Measurements from ENCODE around the gene EXOSC1. TPM values are rescaled to one million over a fixed set of nuclear protein-coding genes. Genes with fewer than 3 reads are reported as not detected.
"Not testable (repeated sequence)": the region's sequence is repeated elsewhere in the genome, so short reads cannot be mapped to it uniquely, and the experiment has no call there.

EXOSC1 gene, protein sequence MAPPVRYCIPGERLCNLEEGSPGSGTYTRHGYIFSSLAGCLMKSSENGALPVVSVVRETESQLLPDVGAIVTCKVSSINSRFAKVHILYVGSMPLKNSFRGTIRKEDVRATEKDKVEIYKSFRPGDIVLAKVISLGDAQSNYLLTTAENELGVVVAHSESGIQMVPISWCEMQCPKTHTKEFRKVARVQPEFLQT
- polyA plus RNA-seq (ENCODE audit: insufficient read length in 12 of 12), result 10 to 100 TPM in 11 of 12 donors, not detected in 1; 24.0 to 31.5 (median 27.5) TPM
- long read RNA-seq, donor 1, transcript EXOSC1-204 (8 exons, 923 nt), result major isoform, 15 of 20 reads
- long read RNA-seq, donor 1, partial matches to known transcripts, result 0 of 20 reads
- long read RNA-seq, donor 1, other reads (novel, unspliced or antisense), result 0 of 20 reads
- long read RNA-seq, donor 2, transcript EXOSC1-204 (8 exons, 923 nt), result major isoform, 11 of 12 reads
- long read RNA-seq, donor 2, partial matches to known transcripts, result 0 of 12 reads
- long read RNA-seq, donor 2, other reads (novel, unspliced or antisense), result 0 of 12 reads
- long read RNA-seq, donor 3, transcript EXOSC1-204 (8 exons, 923 nt), result major isoform, 6 of 7 reads
- long read RNA-seq, donor 3, partial matches to known transcripts, result 0 of 7 reads
- long read RNA-seq, donor 3, other reads (novel, unspliced or antisense), result 0 of 7 reads
- long read RNA-seq, donor 4, transcript EXOSC1-204 (8 exons, 923 nt), result major isoform, 6 of 7 reads
- long read RNA-seq, donor 4, partial matches to known transcripts, result 0 of 7 reads
- long read RNA-seq, donor 4, other reads (novel, unspliced or antisense), result 0 of 7 reads
- long read RNA-seq, donor 5, result 0 reads
- long read RNA-seq, donor 6, partial matches to known transcripts, result 0 of 3 reads
- long read RNA-seq, donor 6, other reads (novel, unspliced or antisense), result 0 of 3 reads
- long read RNA-seq, donor 7, transcript EXOSC1-204 (8 exons, 923 nt), result major isoform, 6 of 7 reads
- long read RNA-seq, donor 7, partial matches to known transcripts, result 0 of 7 reads
- long read RNA-seq, donor 7, other reads (novel, unspliced or antisense), result 0 of 7 reads
- long read RNA-seq, donor 8, transcript EXOSC1-204 (8 exons, 923 nt), result major isoform, 8 of 8 reads
- long read RNA-seq, donor 8, partial matches to known transcripts, result 0 of 8 reads
- long read RNA-seq, donor 8, other reads (novel, unspliced or antisense), result 0 of 8 reads
- long read RNA-seq, donor 9, transcript EXOSC1-204 (8 exons, 923 nt), result major isoform, 5 of 5 reads
- long read RNA-seq, donor 9, partial matches to known transcripts, result 0 of 5 reads
- long read RNA-seq, donor 9, other reads (novel, unspliced or antisense), result 0 of 5 reads
- long read RNA-seq, donor 10, partial matches to known transcripts, result 0 of 9 reads
- long read RNA-seq, donor 10, other reads (novel, unspliced or antisense), result 0 of 9 reads
- long read RNA-seq, donor 11, transcript EXOSC1-204 (8 exons, 923 nt), result major isoform, 6 of 10 reads
- long read RNA-seq, donor 11, partial matches to known transcripts, result 0 of 10 reads
- long read RNA-seq, donor 11, other reads (novel, unspliced or antisense), result 0 of 10 reads

DNA sequence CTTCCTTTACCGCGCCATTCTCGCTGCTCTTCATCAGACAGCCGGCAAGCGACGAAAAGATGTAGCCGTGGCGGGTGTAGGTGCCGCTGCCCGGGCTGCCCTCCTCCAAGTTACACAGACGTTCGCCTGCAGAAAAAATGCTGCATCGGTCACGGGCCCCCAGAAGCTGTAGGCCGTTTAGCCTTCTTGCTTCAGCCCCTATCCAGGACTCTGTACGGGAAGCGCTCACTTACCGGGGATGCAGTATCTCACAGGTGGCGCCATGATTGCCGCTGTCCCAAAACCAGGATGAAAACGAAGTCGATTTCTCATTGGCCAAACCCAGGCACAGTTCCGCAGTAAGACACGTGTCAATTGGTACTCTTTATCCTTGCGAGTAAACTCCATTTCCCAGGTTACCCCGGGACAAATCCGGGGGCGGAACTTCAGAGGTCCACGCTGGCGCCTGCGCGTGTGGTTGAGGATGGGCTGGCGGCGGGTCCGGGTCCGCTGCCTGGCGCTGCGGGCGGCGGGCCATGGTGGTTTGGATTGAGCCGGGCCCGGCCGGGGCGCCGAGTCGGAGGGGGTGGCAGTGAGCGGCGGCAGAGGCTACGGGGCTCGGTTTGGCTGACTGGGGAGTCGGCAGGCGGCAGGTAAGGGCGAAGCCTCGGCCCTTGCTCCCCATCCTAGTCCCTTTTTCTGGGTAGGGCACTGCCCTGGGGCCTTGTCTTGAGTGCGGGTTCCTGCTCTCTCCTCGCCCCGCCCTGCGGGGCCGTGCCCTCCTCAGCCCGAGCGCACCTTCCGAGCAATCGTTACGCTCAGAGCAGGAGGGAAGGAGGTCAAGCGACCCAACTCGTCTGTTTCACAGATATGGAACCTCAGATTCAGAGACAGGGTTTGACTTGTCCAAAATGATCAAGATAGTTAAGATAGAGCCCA is at the start of gene EXOSC1, which contains the start of gene ZDHHC16:
EXOSC1 (minus strand) TSS at position 285 of the 918 bp plus-strand sequence; CDS start at position 264, 21 bp downstream.
ZDHHC16 (plus strand) TSS at position 454 of the 918 bp plus-strand sequence. CDS start 5,501 bp downstream, outside the sequence.
- DNase-seq, result peak; percentile 95

DNA sequence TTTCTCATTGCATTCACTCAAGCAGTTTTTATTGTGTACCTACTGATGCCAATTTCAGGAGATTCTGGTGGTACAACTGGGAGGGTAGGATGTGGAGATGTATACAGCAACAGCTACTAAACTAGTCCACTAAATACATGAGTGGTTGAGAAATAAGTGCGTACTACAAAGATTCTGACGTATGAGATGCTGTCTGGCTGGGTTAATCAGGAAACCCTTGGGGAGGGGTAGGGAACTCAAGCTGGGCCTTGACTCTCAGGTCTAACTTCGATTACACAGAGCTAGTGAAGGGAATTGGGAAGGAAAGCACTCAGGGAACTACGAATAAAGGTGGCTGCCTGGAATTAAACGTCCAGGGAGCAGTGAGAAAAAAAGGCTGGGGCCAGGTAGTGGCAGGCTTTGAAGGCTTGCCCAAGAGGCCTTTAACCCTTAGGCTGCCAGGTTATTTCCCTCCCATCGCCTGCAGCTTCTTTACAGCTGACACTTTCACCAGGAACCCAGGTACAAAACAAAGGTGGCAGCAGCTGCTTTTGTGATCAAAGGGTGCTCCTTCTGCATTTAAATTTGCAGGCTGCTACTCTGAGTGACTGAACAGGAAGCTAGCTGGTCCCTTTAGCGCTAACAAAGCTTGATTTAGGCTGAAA is 49.2 kb upstream of the EXOSC1 start:
- no peak for DNase-seq

DNA sequence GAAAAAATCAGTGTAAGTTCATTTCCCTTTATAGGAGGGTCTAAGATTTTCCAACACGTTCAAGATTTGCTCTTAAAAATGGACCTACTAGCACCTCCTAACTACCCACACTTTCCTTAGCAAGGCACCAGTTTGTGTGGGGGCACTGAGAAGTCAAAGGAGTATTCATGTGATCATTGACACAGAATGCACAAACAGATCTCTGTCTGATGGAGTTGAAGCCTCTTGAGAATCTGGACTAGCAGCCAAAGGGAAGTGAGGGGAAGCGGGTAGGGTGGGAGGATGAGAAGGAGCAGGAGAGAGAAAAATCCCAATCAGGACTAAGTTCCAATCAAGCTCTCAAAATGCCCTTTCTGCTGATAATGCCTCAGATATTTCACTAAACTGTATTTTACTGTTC is 48.3 kb upstream of the EXOSC1 start:
- DNase-seq, result no peak

DNA sequence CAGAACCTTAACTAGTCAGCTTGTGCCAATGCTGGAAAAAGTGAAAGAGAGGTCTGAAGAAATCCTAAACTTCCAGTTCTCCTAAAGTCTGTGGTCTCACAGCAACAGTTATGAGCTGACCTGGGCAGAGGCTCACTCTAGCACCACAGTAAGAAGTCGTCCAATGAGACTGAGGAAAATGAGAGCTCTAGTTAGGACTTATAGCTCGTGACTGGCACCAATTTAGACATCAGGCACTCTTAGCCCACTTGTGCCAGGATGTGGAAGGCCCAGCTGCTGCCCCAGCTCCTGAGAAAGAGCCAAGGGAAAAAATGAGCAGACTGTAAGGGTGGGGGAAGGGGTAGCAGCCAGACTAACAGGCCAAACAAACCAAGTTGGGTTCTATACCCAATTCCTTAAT is 44.8 kb upstream of the EXOSC1 start:
- no peak for DNase-seq

DNA sequence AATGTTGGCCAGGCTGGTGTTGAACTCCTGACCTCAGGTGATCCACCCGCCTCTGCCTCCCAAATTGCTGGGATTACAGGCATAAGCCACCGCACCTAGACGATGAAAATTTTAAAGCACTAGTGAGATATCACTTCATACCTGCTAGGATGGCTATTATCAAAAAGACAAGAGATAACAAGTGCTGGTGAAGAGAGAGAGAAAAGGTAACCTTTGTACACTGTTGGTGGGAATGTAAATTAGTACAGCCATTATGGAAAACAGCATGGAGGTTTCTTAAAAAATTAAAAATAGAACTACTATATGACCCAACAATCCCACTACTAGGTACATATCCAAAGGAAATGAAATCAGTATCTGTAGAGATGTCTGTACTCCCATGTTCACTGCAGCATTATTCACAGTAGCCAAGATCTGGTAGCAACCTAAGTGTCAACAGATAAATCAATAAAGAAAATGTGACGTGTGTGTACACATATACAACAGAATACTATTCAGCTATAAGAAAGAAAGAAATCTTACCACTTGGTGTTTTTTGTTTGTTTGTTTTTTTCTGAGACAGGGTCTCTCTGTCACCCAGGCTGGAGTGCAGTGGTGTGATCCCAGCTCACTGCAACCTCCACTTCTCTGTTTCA is 40.0 kb upstream of the EXOSC1 start:
- no peak for DNase-seq

DNA sequence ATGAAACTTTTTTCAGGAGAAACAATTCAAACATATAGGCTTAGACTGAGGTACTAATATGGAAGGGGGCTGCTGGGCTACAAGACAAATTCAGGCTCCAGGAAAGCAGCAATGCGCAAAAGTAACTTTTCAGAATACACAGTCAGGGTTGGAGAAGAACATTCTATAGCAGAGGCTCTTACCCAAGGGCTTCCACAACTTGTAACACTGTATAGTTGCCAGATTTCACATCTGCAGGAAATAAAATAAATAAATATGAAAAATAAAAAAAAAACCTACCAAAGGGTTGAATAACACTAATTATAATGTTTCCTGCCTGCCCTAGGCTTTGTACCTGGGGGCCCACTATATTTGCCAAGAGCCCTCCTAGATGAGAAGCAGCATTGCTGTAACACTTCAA is 38.1 kb upstream of the EXOSC1 start:
- DNase-seq, result no peak

DNA sequence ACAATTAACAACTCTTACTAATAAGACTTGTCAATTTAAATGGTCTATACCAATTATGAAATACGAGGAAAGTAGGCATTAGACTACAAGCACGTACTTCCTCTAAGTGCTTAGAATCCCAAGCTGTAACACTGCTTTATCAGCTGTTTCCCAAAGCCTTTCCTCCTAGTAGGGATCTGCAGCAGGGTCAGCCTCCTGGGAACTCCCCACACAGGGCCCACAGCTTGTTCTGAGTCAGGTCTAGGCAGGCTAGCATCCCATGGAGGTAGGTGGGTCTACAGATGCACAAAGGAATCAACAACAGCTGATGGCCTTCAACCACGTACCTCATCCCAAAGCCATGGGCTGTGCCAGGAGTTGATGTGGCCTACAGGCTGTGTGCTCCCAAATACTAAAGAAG is 37.7 kb upstream of the EXOSC1 start:
- no peak for DNase-seq

DNA sequence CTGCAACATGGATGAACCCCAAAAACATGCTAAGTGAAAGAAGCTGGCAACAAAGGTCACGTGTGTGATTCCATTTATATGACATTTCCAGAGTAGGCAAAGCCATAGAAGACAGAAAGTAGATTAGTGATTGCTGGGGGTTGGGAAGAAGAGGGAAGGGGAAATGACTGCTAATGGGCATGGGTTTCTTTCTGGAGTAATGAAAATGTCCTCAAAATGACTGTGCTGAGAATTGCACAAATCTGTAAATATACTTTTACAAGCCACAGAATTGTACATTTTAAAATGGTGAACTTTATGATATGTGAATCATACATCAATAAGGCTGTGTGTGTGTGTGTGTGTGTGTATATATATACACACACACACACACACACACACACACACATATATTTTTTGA is 36.6 kb upstream of the EXOSC1 start:
- no peak for DNase-seq

DNA sequence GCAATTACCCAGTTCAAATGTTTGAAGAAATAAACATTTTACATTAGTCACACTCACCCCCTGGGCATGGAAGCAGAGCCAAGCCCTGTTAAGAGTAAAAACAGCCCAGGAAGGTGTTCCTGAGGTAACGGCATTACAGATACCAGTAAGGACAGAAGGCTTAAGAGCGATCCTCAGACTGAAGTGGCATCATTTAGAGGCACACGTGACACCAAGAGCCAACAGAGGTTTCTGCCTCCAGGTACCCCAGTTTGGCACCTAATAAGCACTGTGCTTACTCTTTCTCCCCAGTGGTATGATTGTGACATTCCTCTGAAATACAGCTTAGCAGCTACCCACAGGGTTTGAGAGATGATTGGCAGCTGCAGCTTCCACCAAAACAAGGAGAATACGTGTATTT is 35.3 kb upstream of the EXOSC1 start:
- no peak for DNase-seq

DNA sequence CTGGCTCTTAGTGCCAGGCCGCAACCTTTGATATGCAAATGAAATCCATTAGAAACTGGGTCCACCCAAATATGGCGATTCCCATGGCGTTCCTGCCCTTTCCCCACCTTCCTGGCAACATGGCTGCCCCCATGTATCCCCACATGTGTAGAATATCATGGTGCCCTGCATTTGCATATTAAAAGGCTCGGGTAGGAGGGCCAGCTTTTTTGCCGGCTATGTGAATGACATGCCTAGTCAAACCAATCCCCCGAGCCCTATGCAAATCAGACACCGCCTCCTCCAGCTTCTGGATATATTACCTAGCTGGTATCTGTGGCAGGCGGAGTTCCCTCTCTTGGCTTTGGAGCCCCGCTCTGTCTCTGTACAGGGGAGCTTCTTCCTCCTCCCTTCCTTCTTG is 34.1 kb upstream of the EXOSC1 start:
- no peak for DNase-seq

DNA sequence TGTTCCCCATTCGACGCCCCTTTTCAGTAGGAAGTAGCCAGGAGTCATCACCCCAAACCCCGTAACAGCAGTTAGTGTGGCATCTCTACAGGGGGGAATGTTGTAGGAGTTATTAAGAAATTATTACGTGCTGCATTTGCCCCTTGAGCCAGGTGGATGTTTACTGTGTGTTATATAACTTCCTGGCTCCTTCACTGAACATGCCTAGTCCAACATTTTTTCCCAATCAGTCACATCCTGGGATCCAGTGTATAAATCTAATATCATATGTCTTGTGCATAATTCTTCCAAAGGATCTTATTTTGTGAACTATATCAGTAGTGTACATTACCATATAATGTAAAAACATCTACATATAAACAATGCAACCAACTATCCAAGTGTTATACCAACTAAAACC is 33.6 kb upstream of the EXOSC1 start:
- not testable (repeated sequence) for DNase-seq

DNA sequence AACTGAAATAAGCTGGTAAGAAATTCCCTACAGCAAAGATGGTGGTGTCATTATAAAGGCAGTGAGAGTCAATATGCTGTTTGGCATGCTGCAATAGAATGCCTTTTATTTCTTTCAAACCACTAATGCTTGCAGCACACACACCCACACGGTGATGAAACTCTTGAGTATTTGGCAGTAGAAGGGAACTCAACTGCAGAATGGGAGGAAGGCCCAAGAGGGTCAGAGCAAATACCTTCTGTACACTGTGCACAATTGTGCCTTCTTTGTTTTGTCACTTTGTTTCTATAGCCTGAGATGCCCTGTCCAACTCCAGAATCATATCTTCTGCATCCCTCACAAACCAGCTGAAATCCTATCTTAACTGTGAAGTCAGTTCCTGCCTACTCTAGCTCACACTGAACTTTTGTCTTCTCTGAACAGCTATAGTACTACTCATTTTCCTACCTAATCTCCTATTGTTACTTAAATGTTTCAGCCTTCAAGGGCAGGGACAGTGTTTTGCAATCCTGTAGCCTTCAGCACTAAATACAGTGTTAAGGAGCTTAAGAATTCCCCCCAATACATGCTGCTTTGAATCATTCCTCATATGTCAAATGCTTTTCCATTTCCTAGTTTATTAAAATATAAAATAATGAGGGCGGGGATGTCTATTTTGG is 30.3 kb upstream of the EXOSC1 start:
- no peak for DNase-seq

DNA sequence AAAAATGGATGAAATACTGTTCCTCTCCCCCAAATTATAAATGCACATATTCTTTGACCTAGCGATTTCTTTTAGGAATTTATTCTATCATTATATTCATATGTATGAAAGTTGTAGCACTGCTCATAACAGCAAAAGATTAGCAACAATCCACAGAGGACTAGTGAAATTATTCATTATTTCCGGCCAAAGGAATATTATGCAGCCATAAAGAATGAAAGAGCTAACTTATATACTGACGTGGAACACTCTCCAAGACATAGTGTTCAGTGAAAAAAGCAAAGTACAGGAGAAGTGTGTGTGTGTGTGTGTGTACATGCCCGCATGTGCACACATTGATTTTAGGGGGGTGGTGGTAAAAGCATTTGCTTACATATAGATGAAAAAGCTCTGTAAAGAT is 29.1 kb upstream of the EXOSC1 start:
- DNase-seq, result no peak

DNA sequence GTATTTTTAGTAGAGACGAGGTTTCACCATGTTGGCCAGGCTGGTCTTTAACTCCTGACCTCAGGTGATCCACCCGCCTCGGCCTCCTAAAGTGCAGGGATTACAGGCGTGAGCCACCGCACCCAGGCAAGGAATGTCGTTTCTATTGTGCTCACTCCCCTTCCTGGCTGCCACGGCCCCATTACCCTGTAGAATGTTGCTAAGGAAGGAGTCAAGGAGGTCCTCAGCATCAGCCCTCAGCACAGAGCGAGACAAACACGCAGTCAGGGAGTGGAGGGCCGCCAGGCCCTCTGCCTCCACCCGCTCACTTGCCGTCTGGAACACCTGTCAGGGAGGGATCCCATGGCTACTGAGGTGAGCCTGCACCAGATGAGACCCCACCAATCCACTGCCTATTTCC is 23.0 kb upstream of the EXOSC1 start:
- not testable (repeated sequence) for DNase-seq

DNA sequence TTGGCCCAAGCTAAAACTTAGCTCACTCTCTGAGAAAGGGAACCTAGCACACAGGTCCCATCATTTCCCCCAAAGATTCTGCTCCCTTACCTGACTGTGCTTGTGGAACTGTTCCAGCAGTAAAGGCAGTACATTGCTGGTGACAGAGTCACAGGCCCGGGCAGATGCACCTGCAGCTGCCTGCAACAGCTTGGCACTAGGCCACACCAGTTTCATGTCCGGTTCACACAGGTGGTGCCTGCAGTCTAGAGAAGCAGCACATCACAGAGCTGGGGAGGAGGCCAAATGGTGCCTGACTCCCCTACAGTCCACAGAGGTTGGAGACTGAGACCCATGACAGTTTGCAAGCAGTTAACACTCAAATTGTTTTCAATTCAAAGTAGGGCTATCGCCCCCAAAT is 22.4 kb upstream of the EXOSC1 start:
- DNase-seq, result no peak

DNA sequence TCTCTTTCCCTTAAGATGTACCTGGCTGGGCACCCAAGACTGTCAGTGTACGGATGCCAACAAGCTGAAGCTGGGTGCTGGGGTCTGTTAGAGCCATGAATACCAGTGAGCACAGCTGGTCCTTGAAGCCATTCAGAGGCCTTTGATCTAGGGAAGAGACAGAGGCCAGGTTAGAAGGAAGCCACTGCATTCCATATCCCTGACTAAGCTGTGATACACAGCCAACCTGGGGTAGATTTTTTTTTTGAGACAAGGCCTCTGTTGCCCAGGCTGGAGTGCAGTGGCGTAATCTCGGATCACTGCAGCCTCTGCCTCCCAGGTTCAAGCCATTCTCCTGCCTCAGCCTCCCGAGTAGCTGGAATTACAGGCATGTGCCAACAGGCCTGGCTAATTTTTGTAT is 20.9 kb upstream of the EXOSC1 start:
- no peak for DNase-seq

DNA sequence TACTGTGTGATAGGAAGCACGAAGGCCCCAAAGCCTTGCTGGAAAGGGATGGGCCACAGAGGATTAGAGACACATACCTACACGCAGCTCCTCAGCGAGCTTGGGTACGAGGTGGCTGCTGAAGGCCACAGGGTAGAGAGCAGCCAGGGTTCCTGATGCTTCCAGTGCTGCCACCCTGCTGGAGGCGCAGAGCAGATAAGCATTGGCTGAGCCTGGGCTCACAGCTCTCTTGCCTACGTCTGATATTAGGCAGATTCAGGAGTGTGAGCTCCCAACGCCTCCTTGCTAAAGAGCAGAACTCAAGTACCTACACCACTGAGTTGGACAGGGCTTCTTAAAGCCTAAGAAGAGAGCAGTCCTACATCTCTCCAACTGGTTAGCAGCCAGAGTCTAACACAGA is 20.2 kb upstream of the EXOSC1 start:
- DNase-seq, result no peak

DNA sequence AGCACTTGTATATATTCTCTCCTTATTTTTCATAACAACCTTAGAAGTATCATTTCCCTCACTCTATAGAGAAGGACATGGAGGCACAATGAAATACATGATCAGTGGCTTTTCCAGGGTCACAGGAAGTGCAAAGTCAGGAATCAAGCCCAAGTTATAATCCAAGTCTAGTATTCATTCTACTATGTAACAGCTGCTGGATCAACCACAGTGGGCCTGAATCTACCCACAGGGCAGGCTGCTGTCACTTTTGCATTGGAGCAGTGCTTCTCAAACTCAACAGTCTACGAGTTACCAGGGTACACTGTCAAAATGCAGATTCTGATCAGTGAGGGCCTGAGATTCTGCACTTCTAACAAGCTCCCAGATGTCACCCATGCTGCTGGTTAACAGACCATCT is 18.4 kb upstream of the EXOSC1 start:
- DNase-seq, result no peak

All from muscle of arm (tissue), 14 donors.